Gastrocnemius medialis (tissue), 4 donors: ENCODE measurements around the gene TEX14.
"Not testable (repeated sequence)": the region's sequence is repeated elsewhere in the genome, so short reads cannot be mapped to it uniquely, and the experiment has no call there.

Source experiments
- CTCF ChIP-seq, 5 experiments: fragments of 450-650 bp in 3 of 5; fragments of 200-600 bp in 2 of 5; sonication (generic) in 2 of 5; IDR thresholded peaks in 4 of 5; conservative IDR thresholded peaks in 1 of 5; 1 replicate in 4 of 5; 2 replicates in 1 of 5; pipeline ENCODE4 v1.5.1; 2016 to 2019; ENCODE audit warnings: antibody characterized with exemption in 5 of 5, mild to moderate bottlenecking in 3 of 5, moderate library complexity in 3 of 5
- POLR2A ChIP-seq, 2 donors: fragments of 450-650 bp; IDR thresholded peaks; one replicate each; pipeline ENCODE4 v1.6.1; 2017; ENCODE audit warnings: antibody characterized with exemption in 2 of 2, mild to moderate bottlenecking in 2 of 2, moderate library complexity in 2 of 2

DNA sequence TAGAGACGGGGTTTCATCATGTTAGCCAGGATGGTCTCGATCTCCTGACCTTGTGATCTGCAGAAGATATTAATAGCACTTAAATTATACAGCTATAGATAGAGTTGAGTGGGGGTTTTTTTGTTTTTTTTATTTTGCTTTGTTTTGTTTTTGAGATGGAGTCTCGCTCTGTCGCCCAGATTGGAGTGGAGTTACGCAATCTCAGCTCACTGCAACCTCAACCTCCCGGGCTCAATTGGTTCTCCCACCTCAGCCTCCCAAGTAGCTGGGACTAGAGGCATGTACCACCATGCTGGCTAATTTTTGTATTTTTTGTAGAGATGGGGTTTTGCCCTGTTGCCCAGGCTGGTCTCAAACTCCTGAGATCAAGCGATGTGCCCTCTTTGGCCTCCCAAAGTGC lies 1.8 kb downstream of the TEX14 start:
- TF ChIP-seq CTCF (IDR thresholded peaks at IDR 0.05 in 4 of 5, conservative IDR thresholded peaks at IDR 0.05 in 1 of 5); POLR2A (IDR thresholded peaks at IDR 0.05): not testable (repeated sequence)
